ENCODE measurements around the gene CETN1.

DNA sequence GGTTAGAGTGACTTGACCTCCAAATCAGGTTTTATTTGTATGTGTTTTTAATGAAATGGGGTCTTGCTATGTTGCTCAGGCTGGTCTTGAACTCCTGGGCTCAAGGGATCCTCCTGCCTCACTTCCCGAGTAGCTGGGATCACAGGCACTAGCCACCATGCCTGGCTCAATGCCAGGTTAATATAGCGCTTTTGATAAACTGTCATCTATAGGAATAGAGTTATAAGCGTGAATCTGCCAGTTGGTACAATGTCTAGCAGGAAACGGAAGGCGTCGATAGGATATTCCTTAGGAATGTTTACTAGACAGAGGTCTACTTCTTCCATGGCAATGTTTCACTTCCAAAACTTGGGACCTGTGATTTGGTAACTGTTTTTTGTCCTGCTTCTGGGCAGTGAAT lies 42.1 kb downstream of the CETN1 start:
- TF ChIP-seq, protein P1, sequence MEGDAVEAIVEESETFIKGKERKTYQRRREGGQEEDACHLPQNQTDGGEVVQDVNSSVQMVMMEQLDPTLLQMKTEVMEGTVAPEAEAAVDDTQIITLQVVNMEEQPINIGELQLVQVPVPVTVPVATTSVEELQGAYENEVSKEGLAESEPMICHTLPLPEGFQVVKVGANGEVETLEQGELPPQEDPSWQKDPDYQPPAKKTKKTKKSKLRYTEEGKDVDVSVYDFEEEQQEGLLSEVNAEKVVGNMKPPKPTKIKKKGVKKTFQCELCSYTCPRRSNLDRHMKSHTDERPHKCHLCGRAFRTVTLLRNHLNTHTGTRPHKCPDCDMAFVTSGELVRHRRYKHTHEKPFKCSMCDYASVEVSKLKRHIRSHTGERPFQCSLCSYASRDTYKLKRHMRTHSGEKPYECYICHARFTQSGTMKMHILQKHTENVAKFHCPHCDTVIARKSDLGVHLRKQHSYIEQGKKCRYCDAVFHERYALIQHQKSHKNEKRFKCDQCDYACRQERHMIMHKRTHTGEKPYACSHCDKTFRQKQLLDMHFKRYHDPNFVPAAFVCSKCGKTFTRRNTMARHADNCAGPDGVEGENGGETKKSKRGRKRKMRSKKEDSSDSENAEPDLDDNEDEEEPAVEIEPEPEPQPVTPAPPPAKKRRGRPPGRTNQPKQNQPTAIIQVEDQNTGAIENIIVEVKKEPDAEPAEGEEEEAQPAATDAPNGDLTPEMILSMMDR (IDR thresholded peaks at IDR 0.05 in 4 of 5, conservative IDR thresholded peaks at IDR 0.05 in 1 of 5) = no peak
- TF ChIP-seq POLR2A (IDR thresholded peaks at IDR 0.05) = no peak

Measured in gastrocnemius medialis (tissue), 4 donors.